Transverse colon (tissue), 4 donors: ENCODE data around the gene FYB1. TPM values are rescaled to one million over a fixed set of nuclear protein-coding genes. Genes with fewer than 3 reads are reported as not detected.

Source experiments
- DNase-seq: peaks from one replicate; pipeline ENCODE4 v3.0.0-alpha.2; 2019
- H3K27ac ChIP-seq, 4 donors: fragments of 200-600 bp; sonication (generic); 2 replicates each; pipeline ENCODE4 v1.5.1; 2016 to 2018; ENCODE audit warnings: inconsistent platforms in 4 of 4
- H3K27me3 ChIP-seq: fragments of 200-600 bp; sonication (generic); 2 replicates; pipeline ENCODE4 v1.5.1; 2017; ENCODE audit warnings: inconsistent platforms
- H3K36me3 ChIP-seq, 4 donors: fragments of 200-600 bp; sonication (generic); 2 replicates each; pipeline ENCODE4 v1.5.1; 2017 to 2019; ENCODE audit warnings: inconsistent platforms in 4 of 4
- H3K4me1 ChIP-seq, 4 donors: fragments of 200-600 bp; sonication (generic); 2 replicates each; pipeline ENCODE4 v1.5.1; 2017 to 2020; ENCODE audit warnings: inconsistent platforms in 4 of 4
- H3K4me3 ChIP-seq, 4 donors: fragments of 200-600 bp; sonication (generic); 1 replicate in 1 of 4; 2 replicates in 3 of 4; pipeline versions ENCODE4 v1.5.1 to v1.6.1; 2017 to 2019; ENCODE audit warnings: inconsistent platforms in 4 of 4
- H3K9me3 ChIP-seq, 2 donors: fragments of 200-600 bp; sonication (generic); 2 replicates each; pipeline ENCODE4 v1.5.1; 2017 to 2019; ENCODE audit warnings: inconsistent platforms in 2 of 2
- CTCF ChIP-seq, 5 experiments: fragments of 200-600 bp in 3 of 5; fragments of 450-650 bp in 2 of 5; sonication (generic) in 3 of 5; IDR thresholded peaks; 1 replicate in 2 of 5; 2 replicates in 3 of 5; pipeline ENCODE4 v1.5.1; 2016 to 2017; ENCODE audit warnings: antibody characterized with exemption in 5 of 5, inconsistent platforms in 3 of 5, mild to moderate bottlenecking in 2 of 5, moderate library complexity in 1 of 5
- EP300 ChIP-seq: sonication (generic); formaldehyde crosslinking; IDR thresholded peaks from one replicate; pipeline ENCODE4 v1.6.1; 2017; ENCODE audit warnings: antibody characterized with exemption, low read depth
- POLR2A ChIP-seq: fragments of 450-650 bp; IDR thresholded peaks from one replicate; pipeline ENCODE4 v1.6.1; 2016; ENCODE audit warnings: antibody characterized with exemption, mild to moderate bottlenecking, moderate library complexity
- POLR2AphosphoS5 ChIP-seq, 3 donors: sonication (generic); formaldehyde crosslinking; IDR thresholded peaks; one replicate each; pipeline ENCODE4 v1.6.1; 2016; ENCODE audit warnings: antibody characterized with exemption in 3 of 3
- WGBS, 2 donors: methylation state at CpG; one replicate each; pipeline ENCODE4 v1.1.5; 2018; ENCODE audit warnings: low coverage in 1 of 2; 5-methylcytosine and 5-hydroxymethylcytosine counted together
- in situ Hi-C, 4 donors: fragments of 200-750 bp; cut with MboI; loops; one replicate each; pipeline versions ENCODE4 v1.15.0 to v1.15.1; 2017; ENCODE audit warnings: low sequenced_read_pairs in 3 of 4, low pct_ligation_motif_present in 1 of 4, low pct_unique_long_range_greater_than_20kb in 1 of 4
- intact Hi-C: fragments of 100-400 bp; cut with DNase I; formaldehyde crosslinking; loops from one replicate; pipeline ENCODE4 v1.15.1; 2023; ENCODE audit warnings: low total_unique reads
- total RNA-seq, 4 donors: library from RNA; depleted of rRNA; stranded (reverse); fragments of >200 nt; gene quantifications; one replicate each; pipeline ENCODE4 v1.1.0, GENCODE V29; 2016

Gene FYB1
- total RNA-seq, 4 donors from 2014 or later: 6.4 to 38.5 (median 17.5) TPM

GRCh38 chr5:39255406-39255805 is 36.0 kb upstream of the FYB1 start:
- 95 to 97% methylated on average over 2 of the region's 2 CpGs for WGBS, 2 donors
- intact Hi-C loops (no loop called here), in situ Hi-C loops (no loop called here)
- H3K27ac ChIP-seq: no peak overlapping the region
- no peak for DNase-seq
- no peaks in the 10 kb centered on the region for H3K9me3 ChIP-seq
- H3K27me3 ChIP-seq: no peaks in the 10 kb centered on the region
- no peaks in the 10 kb centered on the region for H3K36me3 ChIP-seq
- no peak overlapping the region for H3K4me3 ChIP-seq
- H3K4me1 ChIP-seq: peaks cover 0 to 23% (median 10%) of the 10 kb centered on the region in 4 donors
- TF ChIP-seq EP300 (no peak), CTCF (IDR thresholded peaks at IDR 0.05) (no peak), POLR2AphosphoS5 (IDR thresholded peaks at IDR 0.05) (no peak), POLR2A (no peak)

- in situ Hi-C loops: no loop called here
- Histone ChIP-seq H3K36me3 (no peaks in the 10 kb centered on the region), H3K4me1 (peaks cover 0 to 23% (median 10%) of the 10 kb centered on the region in 4 donors), H3K27me3 (no peaks in the 10 kb centered on the region), H3K27ac (no peak overlapping the region), H3K4me3 (no peak overlapping the region), H3K9me3 (no peaks in the 10 kb centered on the region)
- no peak for TF ChIP-seq EP300
- no peak for DNase-seq
- intact Hi-C loops: no loop called here
Measured at GRCh38 chr5:39254671-39255070, 35.3 kb upstream of the FYB1 start.

- H3K36me3 ChIP-seq: no peaks in the 10 kb centered on the region
- H3K27me3 ChIP-seq: no peaks in the 10 kb centered on the region
- TF ChIP-seq CTCF (IDR thresholded peaks at IDR 0.05) (no peak), EP300 (no peak), POLR2AphosphoS5 (IDR thresholded peaks at IDR 0.05) (no peak), POLR2A (no peak)
- no peak for DNase-seq
- H3K9me3 ChIP-seq: no peaks in the 10 kb centered on the region
- no peak overlapping the region for H3K27ac ChIP-seq
- in situ Hi-C loops (no loop called here), intact Hi-C loops (no loop called here)
- no peak overlapping the region for H3K4me3 ChIP-seq
- peaks cover 0 to 23% (median 10%) of the 10 kb centered on the region in 4 donors for H3K4me1 ChIP-seq
Measured at GRCh38 chr5:39253196-39253595, 33.8 kb upstream of the FYB1 start.

GRCh38 chr5:39249564-39250274 is 30.4 kb upstream of the FYB1 start:
- no peak for DNase-seq
- WGBS, 2 donors: 75 to 95% methylated on average over 1 of the region's 1 CpG
- no peaks in the 10 kb centered on the region for H3K9me3 ChIP-seq
- intact Hi-C loops: no loop called here
- in situ Hi-C loops: no loop called here
- H3K27ac ChIP-seq: no peak overlapping the region
- no peaks in the 10 kb centered on the region for H3K4me1 ChIP-seq
- no peaks in the 10 kb centered on the region for H3K27me3 ChIP-seq
- TF ChIP-seq POLR2A: no peak
- TF ChIP-seq CTCF (IDR thresholded peaks at IDR 0.05): no peak
- no peak for TF ChIP-seq EP300
- TF ChIP-seq POLR2AphosphoS5 (IDR thresholded peaks at IDR 0.05): no peak
- H3K36me3 ChIP-seq: no peaks in the 10 kb centered on the region
- H3K4me3 ChIP-seq: no peak overlapping the region

- 89% methylated on average over 1 of the region's 1 CpG; no CpG with 5 or more reads in 1 of the 2 donors for WGBS, 2 donors
- Histone ChIP-seq H3K4me1 (no peaks in the 10 kb centered on the region), H3K4me3 (no peak overlapping the region), H3K27ac (no peak overlapping the region), H3K27me3 (no peaks in the 10 kb centered on the region), H3K9me3 (no peaks in the 10 kb centered on the region), H3K36me3 (no peaks in the 10 kb centered on the region)
- no peak for DNase-seq
- TF ChIP-seq POLR2AphosphoS5 (IDR thresholded peaks at IDR 0.05) (no peak), CTCF (IDR thresholded peaks at IDR 0.05) (no peak), EP300 (no peak), POLR2A (no peak)
- in situ Hi-C loops (no loop called here), intact Hi-C loops (no loop called here)
Measured at GRCh38 chr5:39249069-39249468, 29.7 kb upstream of the FYB1 start.
